ENCODE measurements around the gene EML4. TPM values are rescaled to one million over a fixed set of nuclear protein-coding genes. Genes with fewer than 3 reads are reported as not detected.

The EML4 gene
- total RNA-seq, 1 donor from 2014 or later: 109 TPM

DNA sequence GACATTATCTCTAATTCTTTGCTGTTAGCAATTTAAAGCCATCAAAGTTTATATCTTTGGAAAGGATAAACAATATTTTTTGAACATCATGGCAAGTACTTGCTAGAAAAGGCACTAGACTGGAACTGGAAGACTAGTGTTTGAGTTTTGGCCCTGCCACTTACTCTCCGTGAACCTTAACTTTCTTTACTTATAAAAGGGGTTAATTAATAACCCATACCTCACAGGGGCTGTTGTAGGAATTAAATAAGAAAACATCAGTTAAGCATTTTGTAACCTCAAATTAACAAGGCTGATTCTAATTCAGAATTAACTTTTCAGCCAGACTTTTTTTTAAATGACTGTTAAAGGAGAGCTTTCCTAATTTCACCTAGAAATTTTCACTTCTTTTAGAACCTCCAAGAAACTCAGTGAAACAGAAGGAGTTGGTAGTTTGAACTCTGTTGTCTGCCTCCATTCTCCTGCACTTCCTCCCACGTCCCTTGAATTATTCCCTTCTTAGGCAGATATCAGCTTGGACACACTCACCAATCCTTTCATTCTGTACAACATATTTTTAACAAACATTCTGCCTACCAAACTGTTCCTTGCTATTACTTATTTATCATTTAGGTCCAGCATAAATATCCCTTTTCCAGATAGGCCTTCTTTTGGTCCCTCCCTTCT lies 112.4 kb downstream of the EML4 start:
- Histone ChIP-seq H3K4me3 (no peak overlapping the region), H3K36me3 (peaks cover 54% of the 10 kb centered on the region), H3K4me1 (no peaks in the 10 kb centered on the region), H3K27ac (no peak overlapping the region), H3K27me3 (ENCODE audit: low read depth) (no peaks in the 10 kb centered on the region), H3K9me3 (no peaks in the 10 kb centered on the region)
- TF ChIP-seq, protein P1, sequence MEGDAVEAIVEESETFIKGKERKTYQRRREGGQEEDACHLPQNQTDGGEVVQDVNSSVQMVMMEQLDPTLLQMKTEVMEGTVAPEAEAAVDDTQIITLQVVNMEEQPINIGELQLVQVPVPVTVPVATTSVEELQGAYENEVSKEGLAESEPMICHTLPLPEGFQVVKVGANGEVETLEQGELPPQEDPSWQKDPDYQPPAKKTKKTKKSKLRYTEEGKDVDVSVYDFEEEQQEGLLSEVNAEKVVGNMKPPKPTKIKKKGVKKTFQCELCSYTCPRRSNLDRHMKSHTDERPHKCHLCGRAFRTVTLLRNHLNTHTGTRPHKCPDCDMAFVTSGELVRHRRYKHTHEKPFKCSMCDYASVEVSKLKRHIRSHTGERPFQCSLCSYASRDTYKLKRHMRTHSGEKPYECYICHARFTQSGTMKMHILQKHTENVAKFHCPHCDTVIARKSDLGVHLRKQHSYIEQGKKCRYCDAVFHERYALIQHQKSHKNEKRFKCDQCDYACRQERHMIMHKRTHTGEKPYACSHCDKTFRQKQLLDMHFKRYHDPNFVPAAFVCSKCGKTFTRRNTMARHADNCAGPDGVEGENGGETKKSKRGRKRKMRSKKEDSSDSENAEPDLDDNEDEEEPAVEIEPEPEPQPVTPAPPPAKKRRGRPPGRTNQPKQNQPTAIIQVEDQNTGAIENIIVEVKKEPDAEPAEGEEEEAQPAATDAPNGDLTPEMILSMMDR (IDR thresholded peaks at IDR 0.05): no peak
- intact Hi-C loops (cut with DNase I): no loop called here
- ATAC-seq: no peak
- no peak for DNase-seq

DNA sequence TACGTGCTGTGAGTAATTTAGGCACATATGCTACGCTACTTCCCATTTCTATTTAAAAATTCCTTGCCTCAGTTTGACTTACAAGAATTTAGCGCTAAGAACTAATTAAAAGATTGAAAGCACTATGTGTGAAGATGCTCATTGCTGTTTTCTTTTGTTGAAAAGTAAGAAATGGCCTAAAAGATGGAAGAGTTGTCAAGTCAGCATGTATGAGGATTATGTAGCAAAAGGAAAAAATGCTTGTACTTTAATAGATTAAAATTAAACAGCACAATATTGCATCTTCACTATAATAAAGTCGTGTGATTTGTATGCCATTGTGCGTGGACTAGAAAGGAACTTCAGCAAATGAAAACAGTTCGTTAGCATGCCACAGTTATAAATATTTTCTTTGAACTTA lies 114.9 kb downstream of the EML4 start:
- Histone ChIP-seq H3K4me3 (no peak overlapping the region), H3K27ac (no peak overlapping the region), H3K9me3 (no peaks in the 10 kb centered on the region), H3K36me3 (peaks cover 74% of the 10 kb centered on the region), H3K27me3 (ENCODE audit: low read depth) (no peaks in the 10 kb centered on the region), H3K4me1 (no peaks in the 10 kb centered on the region)
- ATAC-seq (no peak), DNase-seq (no peak)
- intact Hi-C loops (cut with DNase I): no loop called here
- TF ChIP-seq, protein P1 (IDR thresholded peaks at IDR 0.05): no peak

DNA sequence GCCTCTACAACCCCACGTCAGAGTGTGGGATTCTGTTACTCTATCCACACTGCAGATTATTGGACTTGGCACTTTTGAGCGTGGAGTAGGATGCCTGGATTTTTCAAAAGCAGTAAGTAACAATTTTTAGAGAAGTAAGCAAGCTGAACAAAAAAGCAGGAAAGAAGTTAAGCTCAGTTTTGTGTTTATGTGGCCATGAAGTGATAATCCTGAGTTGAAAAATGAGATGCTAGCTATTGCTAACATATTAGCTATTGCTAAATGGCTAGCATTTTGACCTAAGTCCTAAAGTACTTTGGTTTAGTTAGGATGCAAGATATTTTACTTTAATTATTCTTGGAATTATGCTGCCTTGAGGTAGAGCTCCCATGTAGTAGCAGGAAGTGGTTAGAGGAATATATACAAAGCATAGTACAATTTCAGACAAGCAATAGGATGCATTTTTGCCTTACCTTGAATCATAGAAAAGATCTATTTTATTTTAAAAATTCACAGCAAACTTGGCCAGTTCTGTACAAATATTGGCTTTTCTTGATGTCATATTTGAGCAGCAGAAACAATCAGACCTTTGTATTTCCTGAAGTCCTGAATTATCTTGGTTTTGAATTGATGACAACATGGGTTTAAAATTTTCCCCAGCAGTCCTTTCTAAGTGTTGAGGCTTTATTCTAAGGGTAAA lies 117.3 kb downstream of the EML4 start:
- H3K27ac ChIP-seq: no peak overlapping the region
- H3K36me3 ChIP-seq: peaks cover 75% of the 10 kb centered on the region
- intact Hi-C loops (cut with DNase I): no loop called here
- no peak for DNase-seq
- H3K9me3 ChIP-seq: no peaks in the 10 kb centered on the region
- H3K4me1 ChIP-seq: no peaks in the 10 kb centered on the region
- ATAC-seq: no peak
- no peaks in the 10 kb centered on the region for H3K27me3 ChIP-seq (ENCODE audit: low read depth)
- TF ChIP-seq, protein P1 (IDR thresholded peaks at IDR 0.05): no peak
- H3K4me3 ChIP-seq: no peak overlapping the region

DNA sequence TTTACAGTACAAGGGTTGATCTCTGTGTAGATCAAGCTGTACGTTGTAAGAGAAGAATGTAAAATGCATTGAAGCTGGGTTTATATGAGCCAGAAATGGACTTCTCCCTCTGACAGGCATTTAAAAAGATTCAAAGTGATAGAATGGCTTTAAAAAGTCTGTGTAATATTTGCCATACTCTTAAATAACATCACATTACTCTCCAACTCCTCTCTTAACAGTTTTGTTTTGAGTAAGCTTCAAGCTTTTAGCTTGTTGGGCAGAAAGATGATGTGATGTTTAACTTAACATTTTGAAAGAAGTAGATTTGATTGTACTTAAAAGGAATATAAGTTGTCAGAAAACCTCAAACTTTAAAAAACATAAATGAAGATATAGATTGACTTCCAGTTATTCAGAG lies 119.7 kb downstream of the EML4 start:
- H3K4me3 ChIP-seq: no peak overlapping the region
- H3K27ac ChIP-seq: no peak overlapping the region
- ATAC-seq (no peak), DNase-seq (no peak)
- no peaks in the 10 kb centered on the region for H3K4me1 ChIP-seq
- TF ChIP-seq, protein P1 (IDR thresholded peaks at IDR 0.05): no peak
- H3K36me3 ChIP-seq: peaks cover 61% of the 10 kb centered on the region
- H3K9me3 ChIP-seq: no peaks in the 10 kb centered on the region
- intact Hi-C loops (cut with DNase I): no loop called here
- no peaks in the 10 kb centered on the region for H3K27me3 ChIP-seq (ENCODE audit: low read depth)

DNA sequence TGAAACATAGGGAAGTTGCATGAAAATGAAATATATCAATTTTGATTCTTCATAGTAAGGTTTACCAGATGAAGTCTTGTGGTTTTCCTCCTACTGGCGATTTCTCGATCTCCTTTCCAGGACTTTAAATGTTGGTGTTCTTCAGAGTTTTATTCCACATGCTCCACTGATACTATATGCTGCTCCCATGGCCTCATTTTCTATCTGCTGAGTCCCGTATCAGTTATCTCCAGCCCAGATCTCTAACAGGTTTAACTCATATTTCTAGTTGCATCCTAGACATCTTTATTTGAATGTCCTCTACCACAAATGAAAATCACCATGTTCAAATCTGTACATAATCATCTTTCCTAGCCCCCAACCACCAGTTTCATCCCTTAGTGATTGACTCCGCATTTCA lies 120.1 kb downstream of the EML4 start:
- TF ChIP-seq, protein P1 (IDR thresholded peaks at IDR 0.05): no peak
- ATAC-seq (no peak), DNase-seq (no peak)
- Histone ChIP-seq H3K4me3 (no peak overlapping the region), H3K9me3 (no peaks in the 10 kb centered on the region), H3K27me3 (ENCODE audit: low read depth) (no peaks in the 10 kb centered on the region), H3K36me3 (peaks cover 59% of the 10 kb centered on the region), H3K4me1 (no peaks in the 10 kb centered on the region), H3K27ac (no peak overlapping the region)
- intact Hi-C loops (cut with DNase I): no loop called here
